ENCODE data around the gene CCDC186.

The CCDC186 gene

DNA sequence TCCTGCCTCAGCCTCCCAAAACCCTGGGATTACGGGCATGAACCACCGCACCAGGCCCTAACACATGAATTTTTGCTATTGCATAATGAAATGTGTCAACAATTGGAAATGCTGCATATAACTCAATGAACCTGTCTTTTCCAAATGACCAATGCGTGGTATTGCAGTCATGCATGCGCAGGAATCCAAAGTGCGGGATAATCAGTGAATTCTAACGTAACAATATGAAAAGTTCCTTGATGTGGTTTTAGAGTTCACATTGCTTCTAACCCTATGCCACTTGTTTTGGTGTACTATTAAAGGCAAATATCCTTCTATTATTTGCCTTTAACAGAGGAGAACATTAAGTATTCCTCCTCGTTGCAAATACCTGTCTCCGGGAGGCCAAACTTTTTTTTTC is 15.7 kb upstream of the CCDC186 start:
- H3K27me3 Mint-ChIP-seq (ENCODE audit: low read depth, poor library complexity) = peaks cover 3% of the 10 kb centered on the region
- H3K4me3 Mint-ChIP-seq = no peak overlapping the region
- H3K9me3 Mint-ChIP-seq = peaks cover 4% of the 10 kb centered on the region
- H3K27ac Mint-ChIP-seq = no peak overlapping the region
- no peak for DNase-seq
- TF ChIP-seq, protein P1, sequence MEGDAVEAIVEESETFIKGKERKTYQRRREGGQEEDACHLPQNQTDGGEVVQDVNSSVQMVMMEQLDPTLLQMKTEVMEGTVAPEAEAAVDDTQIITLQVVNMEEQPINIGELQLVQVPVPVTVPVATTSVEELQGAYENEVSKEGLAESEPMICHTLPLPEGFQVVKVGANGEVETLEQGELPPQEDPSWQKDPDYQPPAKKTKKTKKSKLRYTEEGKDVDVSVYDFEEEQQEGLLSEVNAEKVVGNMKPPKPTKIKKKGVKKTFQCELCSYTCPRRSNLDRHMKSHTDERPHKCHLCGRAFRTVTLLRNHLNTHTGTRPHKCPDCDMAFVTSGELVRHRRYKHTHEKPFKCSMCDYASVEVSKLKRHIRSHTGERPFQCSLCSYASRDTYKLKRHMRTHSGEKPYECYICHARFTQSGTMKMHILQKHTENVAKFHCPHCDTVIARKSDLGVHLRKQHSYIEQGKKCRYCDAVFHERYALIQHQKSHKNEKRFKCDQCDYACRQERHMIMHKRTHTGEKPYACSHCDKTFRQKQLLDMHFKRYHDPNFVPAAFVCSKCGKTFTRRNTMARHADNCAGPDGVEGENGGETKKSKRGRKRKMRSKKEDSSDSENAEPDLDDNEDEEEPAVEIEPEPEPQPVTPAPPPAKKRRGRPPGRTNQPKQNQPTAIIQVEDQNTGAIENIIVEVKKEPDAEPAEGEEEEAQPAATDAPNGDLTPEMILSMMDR (IDR thresholded peaks at IDR 0.05) = no peak
- peaks cover 7% of the 10 kb centered on the region for H3K4me1 Mint-ChIP-seq
- no peaks in the 10 kb centered on the region for H3K36me3 Mint-ChIP-seq (ENCODE audit: low read depth)

DNA sequence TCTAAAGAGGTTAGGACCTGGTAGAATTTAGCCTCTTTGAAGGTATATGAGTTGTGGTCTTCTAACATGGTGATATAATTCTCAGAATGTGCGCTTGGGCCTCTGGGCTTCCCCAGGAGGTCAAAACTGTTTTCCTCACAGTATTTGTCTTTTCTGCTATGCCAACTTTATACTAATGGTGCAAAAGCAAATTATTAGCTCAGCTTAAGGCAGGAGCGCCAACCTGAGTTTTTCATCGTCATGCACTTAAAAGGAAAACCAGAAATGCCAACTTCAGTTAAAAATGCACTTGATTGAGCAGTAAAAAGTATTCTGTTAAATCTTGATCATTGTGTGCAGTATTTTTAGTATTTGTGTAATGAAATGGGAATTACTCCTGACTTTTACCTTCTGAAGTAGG is 14.9 kb upstream of the CCDC186 start:
- Mint-ChIP-seq H3K4me3 (no peak overlapping the region), H3K27ac (no peak overlapping the region), H3K4me1 (peaks cover 7% of the 10 kb centered on the region), H3K36me3 (ENCODE audit: low read depth) (no peaks in the 10 kb centered on the region), H3K9me3 (peaks cover 4% of the 10 kb centered on the region), H3K27me3 (ENCODE audit: low read depth, poor library complexity) (peaks cover 3% of the 10 kb centered on the region)
- no peak for DNase-seq
- TF ChIP-seq, protein P1 (IDR thresholded peaks at IDR 0.05) = no peak

DNA sequence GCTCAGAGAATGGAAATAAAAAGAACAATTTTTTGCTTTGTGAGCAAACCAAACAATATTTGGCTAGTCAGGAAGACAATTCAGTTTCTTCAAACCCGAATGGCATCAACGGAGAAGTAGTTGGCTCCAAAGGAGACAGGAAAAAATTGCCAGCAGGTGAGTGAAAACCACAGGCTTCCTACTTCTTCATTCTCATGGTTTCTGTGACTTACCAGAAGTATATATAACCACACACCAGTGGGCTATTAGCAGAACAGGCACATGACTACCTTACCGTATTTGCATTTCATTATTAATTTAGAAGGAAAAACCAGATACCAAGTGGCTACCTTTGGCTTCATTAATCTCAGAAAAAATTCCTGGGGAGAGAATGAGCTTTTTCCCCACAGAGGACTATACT is 14.0 kb upstream of the CCDC186 start:
- H3K4me1 Mint-ChIP-seq = peaks cover 7% of the 10 kb centered on the region

DNA sequence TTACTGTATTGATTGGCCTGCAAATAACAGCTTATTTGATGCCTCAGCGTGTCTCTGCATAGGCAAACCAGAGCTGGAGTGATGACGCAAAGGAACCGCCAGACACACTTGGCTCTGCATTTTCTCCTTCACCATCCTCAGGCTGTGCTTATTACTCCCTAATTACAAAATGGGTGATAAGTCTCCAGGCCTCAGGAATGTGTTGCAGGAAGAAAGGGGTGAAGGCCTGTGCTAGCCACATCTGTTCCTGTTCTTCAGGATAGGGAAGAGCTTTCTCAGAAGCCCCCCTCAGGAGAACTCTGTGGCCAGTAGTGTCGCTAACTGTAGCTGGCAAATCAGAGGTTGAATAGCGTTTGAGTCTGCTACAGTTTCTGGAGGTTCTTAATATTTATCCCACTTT is 10.3 kb upstream of the CCDC186 start:
- Mint-ChIP-seq H3K27ac (no peak overlapping the region), H3K36me3 (ENCODE audit: low read depth) (no peaks in the 10 kb centered on the region), H3K4me3 (no peak overlapping the region), H3K4me1 (peaks cover 7% of the 10 kb centered on the region), H3K27me3 (ENCODE audit: low read depth, poor library complexity) (peaks cover 2% of the 10 kb centered on the region), H3K9me3 (peaks cover 4% of the 10 kb centered on the region)
- TF ChIP-seq, protein P1 (IDR thresholded peaks at IDR 0.05) = no peak
- no peak for DNase-seq

More for the DNA sequence above, 14.0 kb upstream of the CCDC186 start:
- Mint-ChIP-seq H3K27me3 (ENCODE audit: low read depth, poor library complexity) (peaks cover 3% of the 10 kb centered on the region), H3K9me3 (peaks cover 4% of the 10 kb centered on the region), H3K36me3 (ENCODE audit: low read depth) (no peaks in the 10 kb centered on the region), H3K4me3 (no peak overlapping the region), H3K27ac (no peak overlapping the region)
- TF ChIP-seq, protein P1 (IDR thresholded peaks at IDR 0.05) = no peak
- no peak for DNase-seq

DNA sequence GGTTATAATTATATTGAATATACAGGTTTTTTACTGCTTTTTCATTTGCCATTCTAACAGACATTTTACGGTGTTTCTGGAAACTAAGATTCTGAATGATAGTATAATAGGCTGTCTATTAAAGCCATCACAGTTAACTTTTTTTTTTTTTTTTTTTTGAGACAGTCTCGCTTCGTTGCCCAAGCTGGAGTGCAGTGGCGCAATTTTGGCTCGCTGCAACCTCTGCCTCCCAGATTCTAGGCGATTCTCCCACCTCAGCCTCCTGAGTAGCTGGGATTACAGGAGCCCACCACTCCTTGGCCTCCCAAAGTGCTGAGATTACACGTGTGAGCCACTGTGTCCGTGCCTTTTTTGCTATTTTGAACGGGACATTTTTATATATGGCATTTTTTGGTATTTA is 9.6 kb upstream of the CCDC186 start:
- no peak overlapping the region for H3K27ac Mint-ChIP-seq
- peaks cover 7% of the 10 kb centered on the region for H3K9me3 Mint-ChIP-seq
- H3K4me3 Mint-ChIP-seq = no peak overlapping the region
- TF ChIP-seq, protein P1 (IDR thresholded peaks at IDR 0.05) = no peak
- DNase-seq = no peak
- peaks cover 2% of the 10 kb centered on the region for H3K27me3 Mint-ChIP-seq (ENCODE audit: low read depth, poor library complexity)
- peaks cover 12% of the 10 kb centered on the region for H3K4me1 Mint-ChIP-seq
- H3K36me3 Mint-ChIP-seq (ENCODE audit: low read depth) = no peaks in the 10 kb centered on the region

DNA sequence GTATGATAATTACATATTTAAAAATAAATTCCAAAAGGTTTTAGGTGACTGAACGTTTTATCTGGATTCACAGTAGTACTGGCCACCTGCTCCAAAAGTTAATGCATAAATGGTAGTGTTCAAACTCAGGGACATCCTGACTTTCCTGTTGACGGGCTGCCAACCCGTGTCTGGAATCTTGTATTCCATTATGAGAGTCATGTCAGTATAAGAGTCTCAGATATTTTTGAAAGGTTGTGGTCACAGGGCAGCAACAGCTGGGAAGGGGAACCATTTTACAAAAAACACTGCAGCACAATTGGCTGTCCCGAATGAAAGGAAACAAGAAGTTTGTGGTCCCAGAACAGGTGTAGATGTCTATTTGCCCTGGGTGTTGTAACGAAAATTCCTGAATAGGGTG is 8.0 kb upstream of the CCDC186 start:
- H3K36me3 Mint-ChIP-seq (ENCODE audit: low read depth) = no peaks in the 10 kb centered on the region
- peaks cover 7% of the 10 kb centered on the region for H3K9me3 Mint-ChIP-seq
- peaks cover 2% of the 10 kb centered on the region for H3K27me3 Mint-ChIP-seq (ENCODE audit: low read depth, poor library complexity)
- DNase-seq = no peak
- H3K4me3 Mint-ChIP-seq = no peak overlapping the region
- TF ChIP-seq, protein P1 (IDR thresholded peaks at IDR 0.05) = no peak
- peaks cover 13% of the 10 kb centered on the region for H3K4me1 Mint-ChIP-seq
- H3K27ac Mint-ChIP-seq = no peak overlapping the region

Data from nephron progenitor cell (in vitro differentiated cells).